Karpas-422 (cell line): ENCODE measurements around the gene CENPP. TPM values are rescaled to one million over a fixed set of nuclear protein-coding genes. Genes with fewer than 3 reads are reported as not detected.

Experiments
- DNase-seq: peaks from one replicate; pipeline ENCODE4 v3.0.0-alpha.2; 2015
- H2AFZ ChIP-seq: fragments of 200-600 bp; sonication (generic); 2 replicates; pipeline ENCODE4 v1.6.1; 2014; ENCODE audit warnings: antibody characterized with exemption, low read length, mixed read lengths
- H3K27ac ChIP-seq: fragments of 200-600 bp; sonication (generic); 2 replicates; pipeline ENCODE4 v1.5.1; 2014; ENCODE audit warnings: mild to moderate bottlenecking, low read length, moderate library complexity
- H3K27me3 ChIP-seq: fragments of 200-600 bp; sonication (generic); 2 replicates; pipeline ENCODE4 v1.6.1; 2014; ENCODE audit warnings: low read length, mixed read lengths
- H3K36me3 ChIP-seq: fragments of 200-600 bp; sonication (generic); 2 replicates; pipeline ENCODE4 v1.6.1; 2014; ENCODE audit warnings: low read length, mixed read lengths; ENCODE audit not compliant: insufficient read depth
- H3K4me1 ChIP-seq: fragments of 200-600 bp; sonication (generic); 2 replicates; pipeline ENCODE4 v1.6.1; 2014; ENCODE audit warnings: mild to moderate bottlenecking, low read length, mixed read lengths
- H3K4me2 ChIP-seq: fragments of 200-600 bp; sonication (generic); 2 replicates; pipeline ENCODE4 v1.6.1; 2014; ENCODE audit warnings: low read length, low read depth, mild to moderate bottlenecking; ENCODE audit not compliant: poor library complexity, severe bottlenecking
- H3K4me3 ChIP-seq: fragments of 200-600 bp; sonication (generic); 2 replicates; pipeline ENCODE4 v1.5.1; 2014; ENCODE audit warnings: mild to moderate bottlenecking, antibody characterized with exemption, low read length, mixed read lengths
- H3K79me2 ChIP-seq: fragments of 200-600 bp; sonication (generic); 2 replicates; pipeline ENCODE4 v1.6.1; 2014; ENCODE audit warnings: mild to moderate bottlenecking, low read length, mixed read lengths
- H3K9ac ChIP-seq: fragments of 200-600 bp; sonication (generic); 2 replicates; pipeline ENCODE4 v1.6.0; 2014; ENCODE audit warnings: low read length
- H3K9me2 ChIP-seq: fragments of 200-600 bp; sonication (generic), shearing (Covaris generic); replicated peaks from 2 replicates; pipeline ENCODE4 v1.6.0; 2014; ENCODE audit warnings: mild to moderate bottlenecking, low read length, moderate library complexity; ENCODE audit not compliant: insufficient read depth
- H3K9me3 ChIP-seq: fragments of 300-700, 200-600 bp; sonication (generic); 2 replicates; pipeline ENCODE4 v1.6.1; 2014; ENCODE audit warnings: low read length, mixed read lengths
- H4K20me1 ChIP-seq: fragments of 200-600 bp; sonication (generic); 2 replicates; pipeline ENCODE4 v1.6.1; 2014; ENCODE audit warnings: mild to moderate bottlenecking, antibody characterized with exemption, low read length, low read depth; ENCODE audit not compliant: insufficient read depth
- total RNA-seq: library from RNA; depleted of rRNA; stranded (reverse); fragments of >200 nt; shearing (Covaris generic); gene quantifications from 2 replicates; pipeline ENCODE4 v1.2.3, GENCODE V29; 2014; ENCODE audit warnings: low replicate concordance

Gene CENPP
- total RNA-seq, 1 experiment from 2014 or later, result 12.6 TPM

GRCh38 chr9:92299116-92299515, 26.6 kb upstream of the CENPP start:
- no peaks in the 10 kb centered on the region for H3K9me2 ChIP-seq
- no peaks in the 10 kb centered on the region for H4K20me1 ChIP-seq
- H3K27ac ChIP-seq, result peak overlapping the region; percentile 78
- no peaks in the 10 kb centered on the region for H3K9me3 ChIP-seq
- DNase-seq, result peak; percentile 78
- no peak overlapping the region for H2AFZ ChIP-seq
- H3K4me1 ChIP-seq, result peaks cover 44% of the 10 kb centered on the region
- no peaks in the 10 kb centered on the region for H3K27me3 ChIP-seq
- peaks cover 18% of the 10 kb centered on the region for H3K79me2 ChIP-seq
- 0 out of 2 replicates have a peak overlapping the region, but pooled peaks have one; percentile 2 for H3K4me3 ChIP-seq
- H3K9ac ChIP-seq, result no peak overlapping the region
- H3K36me3 ChIP-seq, result peaks cover 65% of the 10 kb centered on the region
- H3K4me2 ChIP-seq, result peak overlapping the region; percentile 51

GRCh38 chr9:92300936-92301335, 24.8 kb upstream of the CENPP start:
- Histone ChIP-seq H3K36me3 (peaks cover 78% of the 10 kb centered on the region), H3K27me3 (no peaks in the 10 kb centered on the region), H3K9ac (no peak overlapping the region), H3K79me2 (peaks cover 10% of the 10 kb centered on the region; the same call in 1 of the 2 replicates), H3K4me1 (peaks cover 26% of the 10 kb centered on the region), H3K4me2 (no peak overlapping the region), H3K9me3 (no peaks in the 10 kb centered on the region), H3K4me3 (no peak overlapping the region), H3K9me2 (no peaks in the 10 kb centered on the region), H4K20me1 (no peaks in the 10 kb centered on the region), H3K27ac (no peak overlapping the region), H2AFZ (no peak overlapping the region)
- no peak for DNase-seq

- DNase-seq, result no peak
- no peak overlapping the region for H3K9ac ChIP-seq
- no peaks in the 10 kb centered on the region for H3K27me3 ChIP-seq
- H4K20me1 ChIP-seq, result no peaks in the 10 kb centered on the region
- no peak overlapping the region for H3K4me3 ChIP-seq
- no peak overlapping the region for H3K27ac ChIP-seq
- peaks cover 78% of the 10 kb centered on the region for H3K36me3 ChIP-seq
- H3K4me1 ChIP-seq, result peaks cover 4% of the 10 kb centered on the region
- no peak overlapping the region for H2AFZ ChIP-seq
- H3K9me3 ChIP-seq, result no peaks in the 10 kb centered on the region
- H3K4me2 ChIP-seq, result no peak overlapping the region
- peaks cover 37% of the 10 kb centered on the region for H3K79me2 ChIP-seq
- no peaks in the 10 kb centered on the region for H3K9me2 ChIP-seq
Measured at GRCh38 chr9:92308893-92309292, 16.9 kb upstream of the CENPP start.

GRCh38 chr9:92310562-92310961, 15.2 kb upstream of the CENPP start:
- H3K9me3 ChIP-seq, result no peaks in the 10 kb centered on the region
- H3K27me3 ChIP-seq, result no peaks in the 10 kb centered on the region
- H3K4me3 ChIP-seq, result no peak overlapping the region
- no peak for DNase-seq
- H3K4me2 ChIP-seq, result no peak overlapping the region
- no peak overlapping the region for H2AFZ ChIP-seq
- no peaks in the 10 kb centered on the region for H4K20me1 ChIP-seq
- no peak overlapping the region for H3K9ac ChIP-seq
- peaks cover 8% of the 10 kb centered on the region for H3K4me1 ChIP-seq
- H3K9me2 ChIP-seq, result no peaks in the 10 kb centered on the region
- H3K79me2 ChIP-seq, result peaks cover 48% of the 10 kb centered on the region
- H3K27ac ChIP-seq, result no peak overlapping the region
- H3K36me3 ChIP-seq, result peaks cover 70% of the 10 kb centered on the region

GRCh38 chr9:92312887-92313623, 12.7 kb upstream of the CENPP start:
- no peaks in the 10 kb centered on the region for H3K9me2 ChIP-seq
- H3K27me3 ChIP-seq, result no peaks in the 10 kb centered on the region
- DNase-seq, result no peak
- peaks cover 57% of the 10 kb centered on the region for H3K79me2 ChIP-seq
- no peak overlapping the region for H3K4me2 ChIP-seq
- peaks cover 64% of the 10 kb centered on the region for H3K36me3 ChIP-seq
- peaks cover 8% of the 10 kb centered on the region for H3K4me1 ChIP-seq
- no peak overlapping the region for H2AFZ ChIP-seq
- no peak overlapping the region for H3K4me3 ChIP-seq
- H3K9ac ChIP-seq, result no peak overlapping the region
- H3K9me3 ChIP-seq, result no peaks in the 10 kb centered on the region
- H3K27ac ChIP-seq, result no peak overlapping the region
- H4K20me1 ChIP-seq, result no peaks in the 10 kb centered on the region

GRCh38 chr9:92313624-92314012, 12.1 kb upstream of the CENPP start:
- H3K4me3 ChIP-seq, result no peak overlapping the region
- H3K36me3 ChIP-seq, result peaks cover 64% of the 10 kb centered on the region
- no peak overlapping the region for H2AFZ ChIP-seq
- peaks cover 61% of the 10 kb centered on the region for H3K79me2 ChIP-seq
- H3K4me1 ChIP-seq, result peaks cover 8% of the 10 kb centered on the region
- H3K27me3 ChIP-seq, result no peaks in the 10 kb centered on the region
- H3K9me3 ChIP-seq, result no peaks in the 10 kb centered on the region
- H3K4me2 ChIP-seq, result no peak overlapping the region
- H4K20me1 ChIP-seq, result no peaks in the 10 kb centered on the region
- no peaks in the 10 kb centered on the region for H3K9me2 ChIP-seq
- H3K9ac ChIP-seq, result no peak overlapping the region
- DNase-seq, result no peak
- no peak overlapping the region for H3K27ac ChIP-seq

GRCh38 chr9:92315456-92315855, 10.3 kb upstream of the CENPP start:
- Histone ChIP-seq H3K9me3 (no peaks in the 10 kb centered on the region), H3K4me2 (no peak overlapping the region), H3K9ac (no peak overlapping the region), H2AFZ (no peak overlapping the region), H4K20me1 (no peaks in the 10 kb centered on the region), H3K4me3 (no peak overlapping the region), H3K36me3 (peaks cover 65% of the 10 kb centered on the region), H3K4me1 (peaks cover 8% of the 10 kb centered on the region), H3K9me2 (no peaks in the 10 kb centered on the region), H3K79me2 (peaks cover 64% of the 10 kb centered on the region), H3K27ac (no peak overlapping the region), H3K27me3 (no peaks in the 10 kb centered on the region)
- DNase-seq, result no peak

- Histone ChIP-seq H3K36me3 (peaks cover 28% of the 10 kb centered on the region), H3K79me2 (peaks cover 85% of the 10 kb centered on the region), H3K9ac (peak overlapping the region; percentile 81), H2AFZ (no peak overlapping the region), H4K20me1 (no peaks in the 10 kb centered on the region), H3K27ac (no peak overlapping the region), H3K4me1 (peaks cover 35% of the 10 kb centered on the region), H3K4me3 (peak overlapping the region; percentile 75), H3K9me2 (no peaks in the 10 kb centered on the region), H3K27me3 (no peaks in the 10 kb centered on the region), H3K4me2 (peak overlapping the region; percentile 96), H3K9me3 (no peaks in the 10 kb centered on the region)
- DNase-seq, result peak; percentile 55
Measured at GRCh38 chr9:92324431-92324830, 1.3 kb upstream of the CENPP start.
